K562 (cell line): Measurements from ENCODE around the gene METAP1D. TPM values are rescaled to one million over a fixed set of nuclear protein-coding genes. Genes with fewer than 3 reads are reported as not detected.

Experiments
- ATAC-seq: fragments of 200-7000 bp; cut with Tn5 transposase; 3 replicates; pipeline ENCODE4 v1.9.1; 2020; ENCODE audit warnings: moderate library complexity
- BruUV-seq: library from RNA; stranded (reverse); fragments of 400-500 nt; replicated peaks from 2 replicates; lab custom pipeline; 2021; lab: Mats Ljungman, UMichigan
- CTCF ChIA-PET: fragments of 300-600 bp; formaldehyde crosslinking; extraction: SDS; loops from one replicate; lab custom pipeline; 2021; ENCODE audit warnings: low intra/inter-chr PET ratio; lab: Yijun Ruan, JAX
- POLR2A ChIA-PET: fragments of 300-600, 350-650 bp; sonication (Branson Sonifier 250); formaldehyde crosslinking; extraction: SDS; loops from one replicate; lab custom pipeline; 2021; ENCODE audit warnings: antibody characterized with exemption, inconsistent platforms; lab: Yijun Ruan, JAX
- DNase-seq, 4 experiments: peaks; one replicate each; pipeline versions ENCODE4 v3.0.0 to v3.0.0-alpha.2; 2011 to 2018; ENCODE audit warnings: low spot score in 3 of 4, mixed read lengths in 3 of 4; ENCODE audit errors: extremely low read depth in 1 of 4
- FAIRE-seq: peaks from 2 replicates; lab custom pipeline; 2011; peaks lifted over from hg19 to GRCh38; lab: Jason Lieb, UNC
- H2AFZ ChIP-seq: 2 replicates; pipeline ENCODE4 v1.6.0; 2011; ENCODE audit warnings: low read depth, low read length, control low read depth, inconsistent platforms
- H3K27ac ChIP-seq: fragments of 200-600 bp; 3 replicates; pipeline ENCODE4 v1.8.0; 2011; ENCODE audit warnings: low read depth, mild to moderate bottlenecking, control low read depth, inconsistent platforms, low read length, moderate library complexity, mixed read lengths; ENCODE audit errors: extremely low read depth
- H3K27me3 ChIP-seq, 2 experiments: fragments of 300-600 bp in 1 of 2; 2 replicates in 1 of 2; 3 replicates in 1 of 2; pipeline versions ENCODE4 v1.6.0 to v1.8.0; 2011; ENCODE audit warnings: inconsistent platforms in 2 of 2, low read length in 2 of 2, mild to moderate bottlenecking in 1 of 2, mixed read lengths in 1 of 2, moderate library complexity in 1 of 2; ENCODE audit not compliant: control insufficient read depth in 2 of 2, insufficient read depth in 2 of 2
- H3K36me3 ChIP-seq: fragments of 300-600 bp; 3 replicates; pipeline ENCODE4 v1.8.0; 2011; ENCODE audit warnings: mild to moderate bottlenecking, low read length, inconsistent platforms; ENCODE audit not compliant: control insufficient read depth, insufficient read depth
- H3K4me1 ChIP-seq, 2 experiments: fragments of 200-600 bp in 1 of 2; replicated peaks in 1 of 2; 2 replicates in 1 of 2; 3 replicates in 1 of 2; pipeline versions ENCODE4 v1.5.1 to v1.8.0; 2011; ENCODE audit warnings: inconsistent platforms in 2 of 2, low read length in 2 of 2, mild to moderate bottlenecking in 1 of 2, mixed read lengths in 1 of 2, moderate library complexity in 1 of 2; ENCODE audit not compliant: control insufficient read depth in 2 of 2, insufficient read depth in 2 of 2
- H3K4me2 ChIP-seq: 2 replicates; pipeline ENCODE4 v1.6.1; 2011; ENCODE audit warnings: low read length, control low read depth, inconsistent platforms, mixed read lengths; ENCODE audit not compliant: insufficient read depth
- H3K4me3 ChIP-seq: fragments of 200-600 bp; sonication (generic), shearing (Covaris generic); 2 replicates; pipeline ENCODE4 v1.5.1; 2016; ENCODE audit warnings: control low read depth, inconsistent platforms
- H3K79me2 ChIP-seq: fragments of 200-600 bp; 3 replicates; pipeline ENCODE4 v1.8.0; 2011; ENCODE audit warnings: low read length, inconsistent platforms; ENCODE audit not compliant: control insufficient read depth, insufficient read depth
- H3K9ac ChIP-seq, 2 experiments: 2 replicates each; pipeline versions ENCODE4 v1.6.0 to v1.6.1; 2011; ENCODE audit warnings: low read depth in 2 of 2, low read length in 2 of 2, control low read depth in 1 of 2, inconsistent platforms in 1 of 2, mild to moderate bottlenecking in 1 of 2, mixed read lengths in 1 of 2; ENCODE audit not compliant: insufficient read depth in 1 of 2
- H3K9me1 ChIP-seq: one replicate; pipeline ENCODE4 v1.6.0; 2011; ENCODE audit warnings: inconsistent platforms, mild to moderate bottlenecking, low read length, moderate library complexity; ENCODE audit not compliant: control insufficient read depth, insufficient read depth
- H3K9me3 ChIP-seq: replicated peaks from 2 replicates; pipeline ENCODE4 v1.5.1; 2011; ENCODE audit warnings: low read depth, low read length, inconsistent platforms; ENCODE audit not compliant: control insufficient read depth, insufficient read depth
- H4K20me1 ChIP-seq: replicated peaks from 2 replicates; pipeline ENCODE4 v1.6.1; 2011; ENCODE audit warnings: low read length, inconsistent platforms, mixed read lengths; ENCODE audit not compliant: control insufficient read depth, insufficient read depth
- PTRF ChIP-seq: fragments of 450-650 bp; IDR thresholded peaks from 2 replicates; pipeline ENCODE4 v1.6.1; 2016; ENCODE audit warnings: mild to moderate bottlenecking, missing genetic modification characterization, missing compliant biosample characterization
- REST ChIP-seq, 2 experiments: fragments of 450-650 bp; formaldehyde crosslinking in 1 of 2; IDR thresholded peaks; 2 replicates each; pipeline versions ENCODE4 v1.4.0 to v1.6.1; 2014 to 2020; ENCODE audit warnings: mild to moderate bottlenecking in 2 of 2, borderline replicate concordance in 1 of 2, low read depth in 1 of 2
- ZNF395 ChIP-seq: fragments of 200-800 bp; sonication (Bioruptor generic); IDR thresholded peaks from 2 replicates; pipeline ENCODE4 v1.6.1; 2017; ENCODE audit warnings: missing genetic modification characterization, missing compliant biosample characterization
- WGBS: fragments of 100-300 bp; shearing (Covaris generic); methylation state at CpG from one replicate; pipeline ENCODE4 v1.1.6; 2016; ENCODE audit warnings: low coverage, mixed read lengths; ENCODE audit not compliant: insufficient coverage; ENCODE audit errors: missing lambda C conversion rate; 5-methylcytosine and 5-hydroxymethylcytosine counted together
- in situ Hi-C: fragments of 300-500 bp; cut with MboI; formaldehyde crosslinking; loops from 4 replicates; pipeline ENCODE4 v1.15.0; 2018; ENCODE audit warnings: inconsistent platforms, mixed read lengths
- intact Hi-C: fragments of 100-400 bp; cut with micrococcal nuclease; formaldehyde crosslinking; loops from 2 replicates; pipeline ENCODE4 v1.14.2; 2022
- polyA plus RNA-seq, 8 experiments: library from polyadenylated mRNA; depleted of rRNA in 4 of 8; stranded (reverse) in 5 of 8; unstranded in 3 of 8; fragments of >200 nt; fragmentation: Nextera tagmentation in 2 of 8; fragmentation: Illumina TruSeq in 1 of 8; extraction: Ambion mirVana in 2 of 8; extraction: Trizol in 1 of 8; gene quantifications; 2 replicates each; pipeline versions ENCODE4 v1.2.1 to v1.2.3, GENCODE V29; 2011 to 2014; ENCODE audit warnings: inconsistent platforms in 1 of 8, missing spikeins in 1 of 8
- total RNA-seq, 7 experiments: library from RNA; depleted of rRNA in 6 of 7; stranded (reverse); fragments of >200 nt in 6 of 7; fragmentation: Illumina TruSeq in 2 of 7; extraction: Trizol in 2 of 7; gene quantifications; 2 replicates each; pipeline versions ENCODE4 v1.2.1 to v1.2.3, GENCODE V29; 2011 to 2021; ENCODE audit warnings: low replicate concordance in 1 of 7

METAP1D gene
- total and polyA plus RNA-seq, 9 of the 15 experiments (the other 6 are each of a cell fraction or from before 2014, with no cell fraction given), result 8.0 to 23.4 (median 15.7) TPM

- 0 out of 2 replicates have a peak, but pooled peaks have one; percentile 1 for TF ChIP-seq ZNF395 (CRISPR knock-in tag)
- TF ChIP-seq, all 486 proteins: peak for 11
Measured at GRCh38 chr2:172047566-172048507, 48.1 kb downstream of the METAP1D start (continued).

- Histone ChIP-seq H3K79me2 (peaks cover 11% of the 10 kb centered on the region; the same call in 2 of the 3 replicates), H3K4me3 (no peak overlapping the region), H3K9me1 (no peaks in the 10 kb centered on the region), H3K4me1 (peaks cover 3 to 41% of the 10 kb centered on the region in 2 experiments; a peak in 4 of 5 replicates), H4K20me1 (no peaks in the 10 kb centered on the region), H3K9ac (peak overlapping the region; percentile 62 to 80), H3K27me3 (no peaks in the 10 kb centered on the region), H2AFZ (peak overlapping the region; percentile 90), H3K4me2 (peak overlapping the region; percentile 67), H3K9me3 (no peaks in the 10 kb centered on the region), H3K36me3 (no peaks in the 10 kb centered on the region), H3K27ac (peak overlapping the region; percentile 83)
- intact Hi-C loops (loop anchor here (5.0 kb wide), 1 partner anchor 127 kb away; the partner anchor contains the start of gene HAT1), in situ Hi-C loops (no loop called here)
- ATAC-seq (peak; percentile 63), FAIRE-seq (peak; percentile 6), DNase-seq (peak in 2 of 4 experiments; percentile 36 to 50)
- 16% methylated on average over 6 of the region's 6 CpGs for WGBS
- BruUV-seq, result no TSS peak
- ChIA-PET POLR2A (interaction anchor here (0.9 to 3.0 kb wide), 7 partner anchors 10 to 171 kb away, joined by 3 to 17 read pairs (median 7); partner anchors contain the start of gene DLX1), CTCF (no interaction called here)
- TF ChIP-seq PTRF (tag) (no peak), REST (IDR thresholded peaks at IDR 0.05; ENCODE audit: borderline replicate concordance) (no peak), REST (CRISPR knock-in tag; IDR thresholded peaks at IDR 0.05; ENCODE audit: low read depth) (no peak; the same call in 1 of the 2 replicates)
Measured at GRCh38 chr2:172048508-172049503, 49.1 kb downstream of the METAP1D start.
